ENCODE measurements around the gene CNKSR3.

The CNKSR3 gene

DNA sequence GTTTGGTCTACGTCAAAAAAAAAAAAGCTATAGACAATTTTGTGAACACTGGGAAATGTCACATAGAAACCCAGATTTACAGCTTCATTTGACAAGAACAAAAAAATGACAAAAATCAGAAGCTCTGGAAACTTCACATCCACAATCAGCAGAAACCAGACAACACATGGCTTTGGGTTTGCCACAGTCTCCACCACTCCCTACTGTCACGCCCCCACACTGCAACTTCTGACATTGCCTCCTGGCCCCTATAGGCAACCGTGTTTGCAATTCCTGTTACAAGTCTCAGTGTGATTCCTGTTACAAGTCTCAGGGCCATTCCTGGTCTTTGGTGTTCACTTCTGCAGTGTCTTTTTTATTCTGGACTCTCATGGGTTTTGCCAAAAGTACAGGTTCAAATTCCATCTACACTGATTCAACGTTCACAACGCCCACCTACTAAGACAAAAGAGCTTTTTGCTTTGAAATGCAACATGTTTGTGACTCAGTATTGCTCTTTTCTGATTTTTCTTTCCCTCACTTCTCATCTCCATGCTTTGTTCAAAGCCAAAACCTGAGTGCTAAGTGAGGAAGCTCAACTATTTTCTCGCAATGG, 12.0 kb downstream of the CNKSR3 start:
- no peak overlapping the region for H3K4me3 ChIP-seq (ENCODE audit: low read length)
- no peak for DNase-seq (ENCODE audit: low read depth)
- TF ChIP-seq, protein P1, sequence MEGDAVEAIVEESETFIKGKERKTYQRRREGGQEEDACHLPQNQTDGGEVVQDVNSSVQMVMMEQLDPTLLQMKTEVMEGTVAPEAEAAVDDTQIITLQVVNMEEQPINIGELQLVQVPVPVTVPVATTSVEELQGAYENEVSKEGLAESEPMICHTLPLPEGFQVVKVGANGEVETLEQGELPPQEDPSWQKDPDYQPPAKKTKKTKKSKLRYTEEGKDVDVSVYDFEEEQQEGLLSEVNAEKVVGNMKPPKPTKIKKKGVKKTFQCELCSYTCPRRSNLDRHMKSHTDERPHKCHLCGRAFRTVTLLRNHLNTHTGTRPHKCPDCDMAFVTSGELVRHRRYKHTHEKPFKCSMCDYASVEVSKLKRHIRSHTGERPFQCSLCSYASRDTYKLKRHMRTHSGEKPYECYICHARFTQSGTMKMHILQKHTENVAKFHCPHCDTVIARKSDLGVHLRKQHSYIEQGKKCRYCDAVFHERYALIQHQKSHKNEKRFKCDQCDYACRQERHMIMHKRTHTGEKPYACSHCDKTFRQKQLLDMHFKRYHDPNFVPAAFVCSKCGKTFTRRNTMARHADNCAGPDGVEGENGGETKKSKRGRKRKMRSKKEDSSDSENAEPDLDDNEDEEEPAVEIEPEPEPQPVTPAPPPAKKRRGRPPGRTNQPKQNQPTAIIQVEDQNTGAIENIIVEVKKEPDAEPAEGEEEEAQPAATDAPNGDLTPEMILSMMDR (IDR thresholded peaks at IDR 0.05; ENCODE audit: insufficient read depth, low read depth, low read length, missing control alignments), result no peak

DNA sequence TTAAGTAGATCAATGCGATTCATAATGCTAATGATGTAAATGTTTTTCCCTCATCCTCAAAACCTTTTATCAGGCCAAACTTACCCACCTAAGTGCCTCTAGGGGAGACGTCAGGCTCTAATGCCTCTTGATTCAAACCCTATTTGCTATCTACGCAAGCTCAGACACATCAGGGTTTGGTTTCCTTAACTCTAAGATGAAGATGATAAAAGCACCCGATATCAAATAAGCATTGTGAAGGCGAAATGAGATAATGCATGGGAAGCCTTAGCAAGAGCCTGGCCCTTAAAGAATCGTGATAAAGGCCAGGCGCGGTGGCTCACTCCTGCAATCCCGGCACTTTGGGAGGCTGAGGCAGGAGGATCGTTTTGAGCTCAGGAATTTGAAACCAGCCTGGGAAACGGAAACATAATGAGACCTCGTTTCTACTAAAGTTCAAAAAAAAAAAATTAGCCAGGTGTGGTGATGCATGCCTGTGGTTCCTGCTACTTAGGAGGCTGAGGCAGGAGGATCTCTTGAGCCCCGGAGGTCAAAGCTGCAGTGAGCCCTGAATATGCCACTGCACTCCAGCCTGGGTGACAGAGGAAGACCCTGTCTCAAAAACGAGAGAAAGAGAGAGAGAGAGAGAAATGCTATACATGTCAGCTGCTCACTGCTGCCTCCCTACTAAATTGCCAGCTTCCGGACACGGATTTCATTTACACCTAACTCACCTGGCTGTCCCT, 13.5 kb downstream of the CNKSR3 start:
- DNase-seq (ENCODE audit: low read depth), result no peak
- TF ChIP-seq, protein P1 (IDR thresholded peaks at IDR 0.05; ENCODE audit: insufficient read depth, low read depth, low read length, missing control alignments), result no peak

GRCh38 chr6:154496186-154496585, 14.3 kb downstream of the CNKSR3 start:
- no peak overlapping the region for H3K4me3 ChIP-seq (ENCODE audit: low read length)
- TF ChIP-seq, protein P1 (IDR thresholded peaks at IDR 0.05; ENCODE audit: insufficient read depth, low read depth, low read length, missing control alignments), result no peak

More for the DNA sequence above, 13.5 kb downstream of the CNKSR3 start:
- H3K4me3 ChIP-seq (ENCODE audit: low read length), result no peak overlapping the region

GRCh38 chr6:154494592-154495311, 15.7 kb downstream of the CNKSR3 start:
- no peak overlapping the region for H3K4me3 ChIP-seq (ENCODE audit: low read length)
- no peak for DNase-seq (ENCODE audit: low read depth)
- TF ChIP-seq, protein P1 (IDR thresholded peaks at IDR 0.05; ENCODE audit: insufficient read depth, low read depth, low read length, missing control alignments), result no peak

More at GRCh38 chr6:154496186-154496585, 14.3 kb downstream of the CNKSR3 start:
- no peak for DNase-seq (ENCODE audit: low read depth)

GRCh38 chr6:154491567-154492470, 18.7 kb downstream of the CNKSR3 start:
- TF ChIP-seq, protein P1 (IDR thresholded peaks at IDR 0.05; ENCODE audit: insufficient read depth, low read depth, low read length, missing control alignments), result no peak
- DNase-seq (ENCODE audit: low read depth), result no peak
- no peak overlapping the region for H3K4me3 ChIP-seq (ENCODE audit: low read length)

DNA sequence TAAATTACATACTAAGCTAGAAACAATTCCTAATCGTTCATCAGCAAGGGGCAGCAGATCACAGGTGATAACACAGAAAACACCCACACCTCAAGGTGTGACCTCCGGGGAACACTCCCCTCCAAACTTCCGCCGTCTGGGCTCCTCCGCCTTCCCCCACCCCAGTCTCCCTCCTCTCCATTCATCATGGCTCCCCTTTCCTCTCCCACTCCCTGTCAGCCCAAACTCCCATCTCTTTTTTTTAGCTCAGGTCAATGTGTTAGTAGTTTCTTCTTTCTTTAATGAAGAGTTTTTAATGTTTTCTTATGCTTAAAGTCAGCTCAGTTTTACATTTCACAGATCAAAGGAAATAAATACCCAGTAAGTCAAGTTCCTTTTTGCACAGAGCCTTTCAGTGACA, 20.7 kb downstream of the CNKSR3 start:
- no peak for DNase-seq (ENCODE audit: low read depth)
- TF ChIP-seq, protein P1 (IDR thresholded peaks at IDR 0.05; ENCODE audit: insufficient read depth, low read depth, low read length, missing control alignments), result no peak
- no peak overlapping the region for H3K4me3 ChIP-seq (ENCODE audit: low read length)

All from epithelial cell of esophagus (primary cell).